ENCODE data around the gene SLC22A1. TPM values are rescaled to one million over a fixed set of nuclear protein-coding genes. Genes with fewer than 3 reads are reported as not detected.
A peak's percentile ranks its signal among the peaks of the same experiment; 100 is the strongest.
"Not testable (repeated sequence)": the region's sequence is repeated elsewhere in the genome, so short reads cannot be mapped to it uniquely, and the experiment has no call there.

SLC22A1 gene
- total and polyA plus RNA-seq, 11 donors, result 0.10 to 1.4 (median 0.32) TPM; not detected in 4

DNA sequence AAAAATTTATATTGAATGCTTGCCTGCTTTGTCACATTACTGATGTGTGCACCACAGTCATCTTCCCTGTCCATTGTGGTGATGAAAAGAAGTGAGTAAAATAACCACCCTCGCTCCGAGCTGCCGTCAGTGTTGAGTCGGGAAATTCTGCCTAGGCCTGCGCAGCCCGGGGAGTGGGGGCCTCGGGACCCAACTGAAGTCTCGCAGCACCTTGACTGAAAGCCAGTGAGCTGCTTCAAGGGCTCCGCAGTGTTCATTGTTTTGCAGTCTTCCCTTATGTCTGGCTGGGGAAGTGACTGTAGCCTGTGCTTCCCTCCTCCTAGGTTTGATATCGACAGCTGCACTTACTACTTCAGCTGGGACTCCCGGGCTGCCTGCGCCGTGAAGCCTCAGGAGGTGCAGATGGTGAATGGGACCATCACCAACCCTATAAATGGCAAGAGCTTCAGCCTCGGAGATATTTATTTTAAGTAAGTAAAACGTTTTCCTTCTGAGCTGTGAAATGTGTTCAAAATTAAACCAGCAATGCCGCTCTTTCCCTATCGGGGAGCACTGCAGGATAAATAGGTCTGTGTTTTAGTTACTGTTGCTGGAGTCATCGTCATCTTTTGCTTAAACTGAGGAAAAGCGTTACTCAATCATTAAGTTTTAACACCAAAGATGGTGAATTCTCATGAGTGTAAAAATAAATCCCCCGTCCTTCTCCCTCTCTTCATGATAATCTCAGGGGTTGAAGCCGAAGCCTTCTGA, 32.7 kb upstream of the SLC22A1 start:
- Histone ChIP-seq H3K27me3 (no peaks in the 10 kb centered on the region), H3K4me1 (peaks cover 0 to 6% (median 0%) of the 10 kb centered on the region in 12 donors), H3K27ac (peak overlapping the region in 1 of 12 donors; percentile 52), H3K9me3 (no peaks in the 10 kb centered on the region), H3K4me3 (no peak overlapping the region), H3K36me3 (peaks cover 0 to 99% (median 95%) of the 10 kb centered on the region in 9 donors)
- intact Hi-C loops (cut with DNase I), result loop anchor here in 8 of 10 donors (1.0 to 10.0 kb wide), 5 partner anchors 224 to 368 kb away; no protein-coding TSS in a partner anchor
- TF ChIP-seq, protein P1, sequence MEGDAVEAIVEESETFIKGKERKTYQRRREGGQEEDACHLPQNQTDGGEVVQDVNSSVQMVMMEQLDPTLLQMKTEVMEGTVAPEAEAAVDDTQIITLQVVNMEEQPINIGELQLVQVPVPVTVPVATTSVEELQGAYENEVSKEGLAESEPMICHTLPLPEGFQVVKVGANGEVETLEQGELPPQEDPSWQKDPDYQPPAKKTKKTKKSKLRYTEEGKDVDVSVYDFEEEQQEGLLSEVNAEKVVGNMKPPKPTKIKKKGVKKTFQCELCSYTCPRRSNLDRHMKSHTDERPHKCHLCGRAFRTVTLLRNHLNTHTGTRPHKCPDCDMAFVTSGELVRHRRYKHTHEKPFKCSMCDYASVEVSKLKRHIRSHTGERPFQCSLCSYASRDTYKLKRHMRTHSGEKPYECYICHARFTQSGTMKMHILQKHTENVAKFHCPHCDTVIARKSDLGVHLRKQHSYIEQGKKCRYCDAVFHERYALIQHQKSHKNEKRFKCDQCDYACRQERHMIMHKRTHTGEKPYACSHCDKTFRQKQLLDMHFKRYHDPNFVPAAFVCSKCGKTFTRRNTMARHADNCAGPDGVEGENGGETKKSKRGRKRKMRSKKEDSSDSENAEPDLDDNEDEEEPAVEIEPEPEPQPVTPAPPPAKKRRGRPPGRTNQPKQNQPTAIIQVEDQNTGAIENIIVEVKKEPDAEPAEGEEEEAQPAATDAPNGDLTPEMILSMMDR (IDR thresholded peaks at IDR 0.05), result no peak
- TF ChIP-seq POLR2A (IDR thresholded peaks at IDR 0.05), result no peak
- DNase-seq (no peak), ATAC-seq (peak in 1 of 4 donors; percentile 7)
- 82 to 91% (median 91%) methylated on average over 21 of the region's 21 CpGs for WGBS, 4 donors

DNA sequence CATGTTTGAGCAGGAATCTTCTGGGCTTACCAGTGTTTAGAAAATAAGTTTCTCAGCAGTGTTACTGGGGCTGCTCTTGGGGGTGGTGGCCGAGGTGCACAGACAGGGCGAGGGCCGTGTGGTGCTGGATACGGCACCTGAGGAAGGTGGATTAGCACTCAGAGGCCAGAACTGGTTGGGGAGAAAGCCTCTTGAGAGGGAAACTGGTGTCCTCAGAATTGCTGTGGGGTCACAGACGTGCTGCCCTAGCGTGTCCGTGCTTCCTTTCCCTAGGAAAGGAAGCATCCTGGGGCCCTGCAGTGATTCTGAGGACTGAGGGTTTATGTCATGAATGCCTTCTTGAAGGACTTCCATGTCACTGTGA, 32.1 kb upstream of the SLC22A1 start:
- Histone ChIP-seq H3K27me3 (no peaks in the 10 kb centered on the region), H3K4me3 (no peak overlapping the region), H3K27ac (peak overlapping the region in 1 of 12 donors; percentile 52), H3K4me1 (peaks cover 0 to 6% (median 0%) of the 10 kb centered on the region in 12 donors), H3K36me3 (peaks cover 0 to 99% (median 95%) of the 10 kb centered on the region in 9 donors), H3K9me3 (no peaks in the 10 kb centered on the region)
- TF ChIP-seq, protein P1 (IDR thresholded peaks at IDR 0.05), result no peak
- no peak for TF ChIP-seq POLR2A (IDR thresholded peaks at IDR 0.05)
- DNase-seq, result no peak
- intact Hi-C loops (cut with DNase I), result loop anchor here in 7 of 10 donors (2.0 to 10.0 kb wide), 4 partner anchors 225 to 368 kb away; no protein-coding TSS in a partner anchor
- WGBS, 4 donors, result 95 to 96% (median 95%) methylated on average over 7 of the region's 7 CpGs
- no peak for ATAC-seq

DNA sequence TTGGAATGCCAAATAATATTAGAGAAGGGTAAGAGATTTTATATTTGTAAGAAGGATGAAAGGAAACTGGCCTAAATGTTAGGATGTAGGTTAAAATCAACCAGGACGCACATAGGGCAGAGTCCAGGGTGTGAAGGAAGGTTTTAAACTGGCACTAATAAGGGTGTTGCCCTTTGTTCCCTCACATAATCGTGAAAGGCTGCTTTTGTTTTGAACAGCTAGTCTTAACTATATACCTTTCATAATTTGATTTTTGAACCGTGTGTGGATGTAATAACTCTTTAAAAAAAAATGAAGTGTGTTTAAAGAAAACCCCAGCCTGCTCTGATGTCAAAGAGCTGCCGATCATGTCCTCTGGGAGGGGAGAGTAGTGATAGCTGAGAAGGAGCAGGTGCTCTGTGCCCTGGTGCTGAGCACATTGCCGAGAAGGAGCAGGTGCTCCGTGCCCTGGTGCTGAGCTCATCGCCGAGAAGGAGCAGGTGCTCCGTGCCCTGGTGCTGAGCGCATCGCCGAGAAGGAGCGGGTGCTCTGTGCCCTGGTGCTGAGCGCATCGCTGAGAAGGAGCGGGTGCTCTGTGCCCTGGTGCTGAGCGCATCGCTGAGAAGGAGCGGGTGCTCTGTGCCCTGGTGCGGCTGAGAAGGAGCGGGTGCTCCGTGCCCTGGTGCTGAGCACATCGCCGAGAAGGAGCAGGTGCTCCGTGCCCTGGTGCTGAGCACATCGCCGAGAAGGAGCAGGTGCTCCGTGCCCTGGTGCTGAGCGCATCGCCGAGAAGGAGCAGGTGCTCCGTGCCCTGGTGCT, 31.0 kb upstream of the SLC22A1 start:
- H3K27me3 ChIP-seq; ATAC-seq; H3K9me3 ChIP-seq; H3K27ac ChIP-seq; H3K4me1 ChIP-seq; DNase-seq; H3K4me3 ChIP-seq; intact Hi-C loops (cut with DNase I): not testable (repeated sequence)
- H3K36me3 ChIP-seq, result peaks cover 0 to 99% (median 93%) of the 10 kb centered on the region in 9 donors
- 89 to 97% (median 93%) methylated on average over 9 to 32 of the region's 32 CpGs for WGBS, 4 donors

DNA sequence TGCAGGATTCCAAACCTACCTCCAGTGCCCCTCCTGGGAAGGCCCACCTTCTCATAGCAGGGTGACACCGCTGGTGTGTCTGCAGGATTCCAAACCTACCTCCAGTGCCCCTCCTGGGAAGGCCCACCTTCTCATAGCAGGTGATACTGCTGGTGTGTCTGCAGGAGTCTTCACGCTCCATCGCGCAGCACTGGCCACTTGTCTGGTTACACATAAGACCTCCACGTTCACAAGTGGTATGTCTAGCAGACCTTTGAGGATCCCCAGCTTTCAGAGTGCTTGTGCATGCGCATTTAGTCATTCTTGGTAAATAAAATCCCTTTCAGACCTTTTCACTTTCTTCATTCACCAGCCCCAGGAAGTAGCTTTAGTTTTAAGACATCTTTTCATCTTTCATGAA, 29.4 kb upstream of the SLC22A1 start:
- H3K9me3 ChIP-seq; H3K4me1 ChIP-seq; H3K4me3 ChIP-seq; intact Hi-C loops (cut with DNase I); H3K27me3 ChIP-seq; DNase-seq; ATAC-seq; H3K27ac ChIP-seq: not testable (repeated sequence)
- H3K36me3 ChIP-seq, result peaks cover 0 to 99% (median 93%) of the 10 kb centered on the region in 9 donors
- 90 to 97% (median 93%) methylated on average over 2 to 6 of the region's 6 CpGs for WGBS, 4 donors

DNA sequence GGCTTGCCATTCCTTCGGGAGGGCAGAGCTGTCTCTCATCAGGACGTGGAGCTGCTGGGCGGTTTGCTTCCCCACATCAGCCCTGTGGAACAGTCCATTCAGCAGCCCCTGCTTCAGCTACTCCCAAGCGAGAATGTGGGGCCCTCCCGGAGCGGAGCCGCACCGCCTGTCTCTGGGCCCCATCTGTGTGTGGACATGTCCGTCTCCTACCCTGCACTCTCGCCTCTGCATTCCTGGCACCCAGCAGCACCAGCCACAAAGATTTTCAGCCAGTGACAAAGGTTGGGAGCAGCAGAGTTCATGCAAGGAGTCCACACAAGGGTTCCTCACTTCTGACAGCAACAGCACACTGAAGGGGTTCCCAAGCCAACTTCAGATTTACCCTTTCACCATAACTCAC, 29.0 kb upstream of the SLC22A1 start:
- Histone ChIP-seq H3K36me3 (peaks cover 0 to 99% (median 93%) of the 10 kb centered on the region in 9 donors), H3K4me1 (peaks cover 0 to 6% (median 0%) of the 10 kb centered on the region in 12 donors), H3K27ac (no peak overlapping the region), H3K4me3 (no peak overlapping the region), H3K9me3 (no peaks in the 10 kb centered on the region), H3K27me3 (no peaks in the 10 kb centered on the region)
- ATAC-seq (no peak), DNase-seq (no peak)
- intact Hi-C loops (cut with DNase I), result no loop called here
- no peak for TF ChIP-seq POLR2A (IDR thresholded peaks at IDR 0.05)
- TF ChIP-seq, protein P1 (IDR thresholded peaks at IDR 0.05), result no peak
- WGBS, 4 donors, result 84 to 95% (median 87%) methylated on average over 10 of the region's 10 CpGs
